B cell (primary cell): ENCODE measurements around the gene GALNT17. TPM values are rescaled to one million over a fixed set of nuclear protein-coding genes. Genes with fewer than 3 reads are reported as not detected.

Experiments
- ATAC-seq: fragments of 200-7000 bp; cut with Tn5 transposase; one replicate; pipeline ENCODE4 v1.10.0; 2021; ENCODE audit warnings: low read depth, mild to moderate bottlenecking, moderate number of reproducible peaks, moderate library complexity
- CTCF ChIA-PET: fragments of 350-600 bp; sonication (Branson Sonifier 250); formaldehyde crosslinking; loops from one replicate; lab custom pipeline; 2021; ENCODE audit warnings: antibody characterized with exemption, inconsistent platforms; lab: Charles Lee
- POLR2A ChIA-PET: fragments of 350-600 bp; sonication (Branson Sonifier 250); formaldehyde crosslinking; loops from one replicate; lab custom pipeline; 2021; ENCODE audit warnings: antibody characterized with exemption; lab: Charles Lee
- DNase-seq: peaks from one replicate; pipeline ENCODE4 v3.0.0; 2013
- H2AFZ ChIP-seq: 2 replicates; pipeline ENCODE4 v1.6.1; 2012; ENCODE audit warnings: mild to moderate bottlenecking, low read depth, low read length; ENCODE audit not compliant: insufficient read depth, poor library complexity, severe bottlenecking
- H3K27ac ChIP-seq, 2 donors: 1 replicate in 1 of 2; 2 replicates in 1 of 2; pipeline ENCODE4 v1.5.1; 2012 to 2013; ENCODE audit warnings: low read length in 2 of 2, mild to moderate bottlenecking in 2 of 2, moderate library complexity in 1 of 2
- H3K27me3 ChIP-seq, 4 experiments: fragments of 200-600 bp in 1 of 4; sonication (generic) in 1 of 4; replicated peaks in 1 of 4; 1 replicate in 2 of 4; 2 replicates in 2 of 4; pipeline versions ENCODE4 v1.6.1 to v1.7.0; 2013 to 2016; ENCODE audit warnings: low read length in 3 of 4, mild to moderate bottlenecking in 2 of 4, mixed read lengths in 1 of 4, moderate library complexity in 1 of 4; ENCODE audit not compliant: insufficient read depth in 4 of 4, control insufficient read depth in 3 of 4; ENCODE audit errors: control extremely low read depth in 1 of 4
- H3K36me3 ChIP-seq, 2 experiments: replicated peaks in 1 of 2; 1 replicate in 1 of 2; 2 replicates in 1 of 2; pipeline versions ENCODE4 v1.6.1 to v1.7.1; 2013; ENCODE audit warnings: low read length in 1 of 2; ENCODE audit not compliant: insufficient read depth in 2 of 2, control insufficient read depth in 1 of 2; ENCODE audit errors: control extremely low read depth in 1 of 2, extremely low read depth in 1 of 2
- H3K4me1 ChIP-seq, 2 donors: fragments of 200-600 bp in 1 of 2; sonication (generic) in 1 of 2; 1 replicate in 1 of 2; 2 replicates in 1 of 2; pipeline versions ENCODE4 v1.5.1 to v1.6.1; 2013 to 2017; ENCODE audit warnings: low read length in 2 of 2; ENCODE audit not compliant: control insufficient read depth in 2 of 2, insufficient read depth in 2 of 2
- H3K4me2 ChIP-seq: replicated peaks from 2 replicates; pipeline ENCODE3; 2012; ENCODE audit warnings: mild to moderate bottlenecking, low read depth, low read length; ENCODE audit not compliant: poor library complexity, severe bottlenecking
- H3K4me3 ChIP-seq, 5 experiments: fragments of 200-600 bp in 1 of 5; sonication (generic) in 1 of 5; 1 replicate in 3 of 5; 2 replicates in 2 of 5; pipeline versions ENCODE4 v1.5.1 to v1.7.0; 2011 to 2016; ENCODE audit warnings: low read length in 4 of 5, mild to moderate bottlenecking in 4 of 5, low read depth in 2 of 5, control low read depth in 1 of 5, moderate library complexity in 1 of 5; ENCODE audit not compliant: insufficient read depth in 1 of 5; ENCODE audit errors: control extremely low read depth in 1 of 5, extremely low read depth in 1 of 5
- H3K79me2 ChIP-seq: fragments of 200-600 bp; sonication (generic); one replicate; pipeline ENCODE4 v1.6.0; 2016; ENCODE audit warnings: low read length; ENCODE audit not compliant: control insufficient read depth, insufficient read depth
- H3K9ac ChIP-seq: fragments of 200-600 bp; sonication (generic); 2 replicates; pipeline ENCODE4 v1.6.1; 2017; ENCODE audit warnings: mild to moderate bottlenecking, low read length, moderate library complexity
- H3K9me3 ChIP-seq, 3 donors: one replicate each; pipeline versions ENCODE4 v1.6.1 to v1.7.1; 2013; ENCODE audit warnings: low read length in 2 of 3; ENCODE audit not compliant: control insufficient read depth in 2 of 3, insufficient read depth in 1 of 3; ENCODE audit errors: control extremely low read depth in 1 of 3
- H4K20me1 ChIP-seq: 2 replicates; pipeline ENCODE4 v1.6.0; 2012; ENCODE audit warnings: mild to moderate bottlenecking, low read length; ENCODE audit not compliant: insufficient read depth, control insufficient read depth, poor library complexity, severe bottlenecking
- H3K27ac Mint-ChIP-seq: one replicate; pipeline ENCODE4 v1.8.0; 2021; ENCODE audit warnings: mixed read lengths
- H3K27me3 Mint-ChIP-seq: one replicate; pipeline ENCODE4 v1.8.0; 2021; ENCODE audit warnings: mixed read lengths
- H3K4me1 Mint-ChIP-seq: one replicate; pipeline ENCODE4 v1.8.0; 2021; ENCODE audit warnings: mixed read lengths
- H3K4me3 Mint-ChIP-seq: one replicate; pipeline ENCODE4 v1.8.0; 2021; ENCODE audit warnings: mixed read lengths
- H3K9me3 Mint-ChIP-seq: one replicate; pipeline ENCODE4 v1.8.0; 2022; ENCODE audit warnings: mixed read lengths; ENCODE audit not compliant: insufficient read depth
- EZH2 ChIP-seq: IDR thresholded peaks from 2 replicates; pipeline ENCODE4 v1.6.1; 2012; ENCODE audit warnings: borderline replicate concordance, low read depth, mild to moderate bottlenecking, moderate library complexity, low read length; ENCODE audit not compliant: insufficient read depth, poor library complexity, severe bottlenecking
- WGBS: methylation state at CpG from one replicate; pipeline ENCODE4 v1.1.5; 2013; ENCODE audit warnings: missing lambda C conversion rate; ENCODE audit not compliant: insufficient coverage; 5-methylcytosine and 5-hydroxymethylcytosine counted together
- intact Hi-C: fragments of 100-400 bp; cut with micrococcal nuclease; formaldehyde crosslinking; loops from one replicate; pipeline ENCODE4 v1.10.0; 2022
- polyA plus RNA-seq: library from polyadenylated mRNA; depleted of rRNA; stranded (reverse); fragments of >200 nt; gene quantifications from 2 replicates; pipeline ENCODE4 v1.2.3, GENCODE V29; 2012
- total RNA-seq, 2 donors: library from RNA; stranded (reverse); fragments of 120-200 nt in 1 of 2; gene quantifications; 1 replicate in 1 of 2; 2 replicates in 1 of 2; pipeline versions ENCODE4 v1.2.3 to v1.2.4, GENCODE V29; 2013 to 2022
- TF ChIP-seq, protein P1 (sequence below): fragments of 200-600 bp; IDR thresholded peaks from one replicate; pipeline ENCODE4 v1.8.0; 2022; ENCODE audit warnings: antibody characterized with exemption, mild to moderate bottlenecking

GALNT17 gene
- total and polyA plus RNA-seq, 2 donors (not counting 1 experiment from before 2014, with no cell fraction given), result not detected

DNA sequence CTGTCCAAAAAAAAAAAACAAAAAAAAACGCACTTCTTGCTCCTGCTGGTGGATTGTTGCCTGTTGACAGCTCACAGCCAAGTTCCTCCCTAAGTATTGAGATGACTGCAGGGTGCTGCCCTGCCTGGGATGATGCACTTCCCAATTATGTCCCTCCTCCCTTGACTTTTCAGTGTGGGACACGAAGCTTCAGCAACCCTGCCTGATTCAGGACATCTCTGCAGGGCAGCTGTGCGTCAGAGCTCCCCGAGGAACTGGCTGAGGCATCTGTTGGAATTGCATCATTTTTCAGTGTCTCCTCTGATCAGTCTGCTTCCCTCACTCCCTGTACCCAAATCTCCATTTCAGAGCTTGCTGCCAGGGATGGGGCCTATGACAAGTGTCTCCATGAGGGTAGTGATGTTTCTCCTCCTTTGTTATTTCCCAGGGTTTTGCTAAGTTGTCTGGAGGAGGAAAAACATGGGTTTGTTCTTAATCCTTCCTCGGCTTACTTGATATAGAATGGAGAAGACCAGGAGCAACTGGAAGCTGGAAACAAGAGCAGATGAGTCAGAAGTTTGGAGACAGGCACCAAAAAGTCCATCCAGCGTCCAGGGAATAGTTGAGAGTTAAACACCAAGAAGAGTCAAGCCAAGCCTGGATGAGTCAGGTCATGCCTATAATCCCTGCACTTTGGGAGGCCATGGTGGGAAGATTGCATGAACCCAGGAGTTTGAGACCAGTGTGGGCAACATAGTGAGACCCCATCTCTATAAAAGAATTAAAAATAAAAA, 355.1 kb downstream of the GALNT17 start:
- H3K27me3 Mint-ChIP-seq, result no peaks in the 10 kb centered on the region
- Histone ChIP-seq H3K27me3 (no peaks in the 10 kb centered on the region), H3K9ac (no peak overlapping the region), H3K9me3 (peaks cover 0 to 18% (median 0%) of the 10 kb centered on the region in 3 donors), H3K4me2 (no peak overlapping the region), H3K4me3 (no peak overlapping the region), H3K36me3 (no peaks in the 10 kb centered on the region), H3K4me1 (no peaks in the 10 kb centered on the region), H4K20me1 (no peaks in the 10 kb centered on the region), H3K27ac (no peak overlapping the region), H3K79me2 (no peaks in the 10 kb centered on the region), H2AFZ (no peak overlapping the region)
- H3K4me1 Mint-ChIP-seq, result no peaks in the 10 kb centered on the region
- no peak overlapping the region for H3K4me3 Mint-ChIP-seq
- H3K9me3 Mint-ChIP-seq, result peaks cover 2% of the 10 kb centered on the region
- intact Hi-C loops, result no loop called here
- WGBS, result 84% methylated on average over 3 of the region's 6 CpGs
- TF ChIP-seq, protein P1, sequence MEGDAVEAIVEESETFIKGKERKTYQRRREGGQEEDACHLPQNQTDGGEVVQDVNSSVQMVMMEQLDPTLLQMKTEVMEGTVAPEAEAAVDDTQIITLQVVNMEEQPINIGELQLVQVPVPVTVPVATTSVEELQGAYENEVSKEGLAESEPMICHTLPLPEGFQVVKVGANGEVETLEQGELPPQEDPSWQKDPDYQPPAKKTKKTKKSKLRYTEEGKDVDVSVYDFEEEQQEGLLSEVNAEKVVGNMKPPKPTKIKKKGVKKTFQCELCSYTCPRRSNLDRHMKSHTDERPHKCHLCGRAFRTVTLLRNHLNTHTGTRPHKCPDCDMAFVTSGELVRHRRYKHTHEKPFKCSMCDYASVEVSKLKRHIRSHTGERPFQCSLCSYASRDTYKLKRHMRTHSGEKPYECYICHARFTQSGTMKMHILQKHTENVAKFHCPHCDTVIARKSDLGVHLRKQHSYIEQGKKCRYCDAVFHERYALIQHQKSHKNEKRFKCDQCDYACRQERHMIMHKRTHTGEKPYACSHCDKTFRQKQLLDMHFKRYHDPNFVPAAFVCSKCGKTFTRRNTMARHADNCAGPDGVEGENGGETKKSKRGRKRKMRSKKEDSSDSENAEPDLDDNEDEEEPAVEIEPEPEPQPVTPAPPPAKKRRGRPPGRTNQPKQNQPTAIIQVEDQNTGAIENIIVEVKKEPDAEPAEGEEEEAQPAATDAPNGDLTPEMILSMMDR, result no peak
- TF ChIP-seq EZH2, result no peak
- no peak overlapping the region for H3K27ac Mint-ChIP-seq
- ChIA-PET POLR2A (no interaction called here), CTCF (no interaction called here)
- DNase-seq (no peak), ATAC-seq (no peak)

DNA sequence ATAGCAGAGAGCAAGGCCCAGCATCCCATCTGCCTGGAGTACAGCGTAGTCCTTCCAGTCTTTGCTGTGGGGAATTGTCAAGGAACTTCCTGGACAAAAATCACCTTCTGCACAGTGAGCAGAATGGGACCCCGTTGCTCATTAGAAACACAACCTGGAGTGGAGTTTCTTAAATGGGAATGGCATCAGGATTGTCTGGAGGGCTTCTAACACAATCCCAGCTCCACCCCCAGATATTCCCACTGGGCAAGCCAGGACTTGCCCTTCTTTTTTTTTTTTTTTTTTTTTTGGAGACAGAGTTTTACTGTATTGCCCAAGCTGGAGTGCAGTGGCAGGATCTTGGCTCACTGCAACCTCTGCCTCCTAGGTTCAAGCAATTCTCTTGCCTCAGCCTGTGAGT, 356.4 kb downstream of the GALNT17 start:
- no peaks in the 10 kb centered on the region for H3K4me1 Mint-ChIP-seq
- ChIA-PET POLR2A (no interaction called here), CTCF (no interaction called here)

More for the DNA sequence above, 356.4 kb downstream of the GALNT17 start:
- 86% methylated on average over 1 of the region's 2 CpGs for WGBS
- DNase-seq (no peak), ATAC-seq (no peak)
- Mint-ChIP-seq H3K27ac (no peak overlapping the region), H3K4me3 (no peak overlapping the region), H3K9me3 (peaks cover 2% of the 10 kb centered on the region), H3K27me3 (no peaks in the 10 kb centered on the region)
- no peak overlapping the region for H3K4me2 ChIP-seq
- no peak overlapping the region for H3K4me3 ChIP-seq
- peaks cover 0 to 16% (median 0%) of the 10 kb centered on the region in 3 donors for H3K9me3 ChIP-seq
- H3K27ac ChIP-seq, result no peak overlapping the region
- H2AFZ ChIP-seq, result no peak overlapping the region
- H3K27me3 ChIP-seq, result no peaks in the 10 kb centered on the region
- intact Hi-C loops, result no loop called here
- TF ChIP-seq EZH2, result no peak
- TF ChIP-seq, protein P1, result no peak
- H3K79me2 ChIP-seq, result no peaks in the 10 kb centered on the region
- no peak overlapping the region for H3K9ac ChIP-seq
- H3K36me3 ChIP-seq, result no peaks in the 10 kb centered on the region
- no peaks in the 10 kb centered on the region for H3K4me1 ChIP-seq
- no peaks in the 10 kb centered on the region for H4K20me1 ChIP-seq
